ENCODE data around the gene SCFD1.

GRCh38 chr14:30691751-30692398, 69.8 kb downstream of the SCFD1 start:
- TF ChIP-seq CTCF (conservative IDR thresholded peaks at IDR 0.05; ENCODE audit: low read depth, low read length) = no peak
- no peak for TF ChIP-seq EZH2 (IDR thresholded peaks at IDR 0.05; ENCODE audit: borderline replicate concordance, low read depth, low read length, poor library complexity, severe bottlenecking)
